Stimulated activated CD4-positive, alpha-beta T cell treated with anti-CD3 and anti-CD28 coated beads, Interleukin-12 subunit alpha, Interleukin-12 subunit beta, amount 100 ng/mL, for 24 hours (primary cell): ENCODE data around the gene RIPK1.
"Not testable (repeated sequence)": the region's sequence is repeated elsewhere in the genome, so short reads cannot be mapped to it uniquely, and the experiment has no call there.

Experiments used
- DNase-seq, 2 experiments: peaks; one replicate each; pipeline ENCODE4 v3.0.0-alpha.2; 2020; ENCODE audit warnings: low read depth in 2 of 2

RIPK1 gene

DNA sequence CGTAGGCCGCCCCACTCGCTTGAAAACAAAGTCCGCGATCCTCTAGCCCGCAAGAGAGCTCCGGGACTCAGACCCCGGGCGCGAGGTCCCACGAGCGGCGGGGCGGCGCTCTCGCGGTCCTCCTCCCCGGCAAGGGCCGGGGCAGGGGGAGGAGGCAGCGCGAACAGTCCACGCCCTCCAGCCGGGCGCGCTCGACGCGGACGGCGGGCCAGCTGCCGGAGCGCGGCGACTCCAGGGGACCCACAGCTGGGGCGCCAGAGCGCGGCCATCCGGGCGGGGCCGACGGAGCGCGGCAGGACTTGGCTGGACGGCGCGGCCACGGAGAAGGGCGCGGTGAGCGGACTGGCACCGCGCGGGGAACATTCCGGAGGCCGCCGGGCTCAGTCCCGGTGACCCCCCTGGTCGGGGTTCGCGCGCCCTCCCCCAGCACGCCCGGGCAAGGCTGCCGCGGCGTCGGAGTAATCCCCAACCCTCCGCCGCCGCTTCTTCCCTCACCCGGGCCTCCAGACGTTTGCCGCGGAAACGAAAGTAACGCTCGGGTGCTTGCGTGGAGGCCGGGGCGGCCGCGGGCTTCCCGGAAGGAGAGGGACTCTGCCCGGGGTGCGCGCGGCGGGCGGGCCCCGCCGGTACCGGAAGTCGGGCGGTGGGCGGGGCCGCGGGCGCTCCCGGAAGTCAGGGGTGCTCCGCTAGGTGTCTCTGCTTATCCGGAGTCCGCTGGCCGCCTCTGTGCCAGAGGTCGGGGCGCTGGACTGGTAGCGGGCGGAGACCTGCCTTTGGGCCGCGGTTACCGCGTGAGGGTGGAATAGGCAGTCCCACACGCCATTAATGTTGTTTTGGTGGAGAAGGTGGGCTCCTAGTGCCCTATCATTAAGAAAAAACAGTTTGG is at the start of gene RIPK1:
RIPK1 (plus strand) TSS at position 166 of the 886 bp plus-strand sequence. CDS start 8,330 bp downstream, outside the sequence.
- DNase-seq, result peak; percentile 88 to 92

- no peak for DNase-seq
Observed at GRCh38 chr6:3019065-3019464, 49.2 kb upstream of the RIPK1 start.

- DNase-seq, result no peak
Observed at GRCh38 chr6:3019749-3020320, 48.5 kb upstream of the RIPK1 start.

DNA sequence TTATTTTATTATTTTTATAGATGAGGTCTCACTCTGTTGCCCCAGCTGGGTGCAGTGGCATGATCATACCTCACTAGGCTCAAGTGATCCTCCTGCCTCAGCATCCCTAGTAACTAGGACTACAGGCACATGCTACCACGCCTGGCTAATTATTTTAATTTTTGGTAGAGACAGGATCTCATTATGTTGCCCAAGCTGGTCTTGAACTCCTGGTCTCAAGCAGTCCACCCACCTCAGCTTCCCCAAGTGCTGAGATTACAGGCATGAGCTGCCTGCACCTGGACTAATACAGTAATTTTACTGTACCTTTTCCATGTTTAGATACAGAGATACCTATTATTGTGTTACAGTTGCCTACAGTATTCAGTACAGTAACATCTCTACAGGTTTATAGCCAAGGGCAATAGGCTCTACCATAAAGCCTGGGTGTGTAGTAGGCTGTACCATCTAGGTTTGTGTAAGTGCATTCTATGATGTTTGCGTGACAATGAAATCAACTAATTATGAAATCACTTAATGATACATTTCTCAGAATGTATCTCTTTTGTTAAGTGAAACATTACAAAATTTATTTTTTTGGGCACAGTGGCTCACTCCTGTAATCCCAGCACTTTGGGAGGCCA is 47.2 kb upstream of the RIPK1 start:
- not testable (repeated sequence) for DNase-seq

GRCh38 chr6:3022765-3023662 is 45.3 kb upstream of the RIPK1 start:
- no peak for DNase-seq

GRCh38 chr6:3023663-3024483 is 44.4 kb upstream of the RIPK1 start:
- DNase-seq, result peak; percentile 82 to 88

DNA sequence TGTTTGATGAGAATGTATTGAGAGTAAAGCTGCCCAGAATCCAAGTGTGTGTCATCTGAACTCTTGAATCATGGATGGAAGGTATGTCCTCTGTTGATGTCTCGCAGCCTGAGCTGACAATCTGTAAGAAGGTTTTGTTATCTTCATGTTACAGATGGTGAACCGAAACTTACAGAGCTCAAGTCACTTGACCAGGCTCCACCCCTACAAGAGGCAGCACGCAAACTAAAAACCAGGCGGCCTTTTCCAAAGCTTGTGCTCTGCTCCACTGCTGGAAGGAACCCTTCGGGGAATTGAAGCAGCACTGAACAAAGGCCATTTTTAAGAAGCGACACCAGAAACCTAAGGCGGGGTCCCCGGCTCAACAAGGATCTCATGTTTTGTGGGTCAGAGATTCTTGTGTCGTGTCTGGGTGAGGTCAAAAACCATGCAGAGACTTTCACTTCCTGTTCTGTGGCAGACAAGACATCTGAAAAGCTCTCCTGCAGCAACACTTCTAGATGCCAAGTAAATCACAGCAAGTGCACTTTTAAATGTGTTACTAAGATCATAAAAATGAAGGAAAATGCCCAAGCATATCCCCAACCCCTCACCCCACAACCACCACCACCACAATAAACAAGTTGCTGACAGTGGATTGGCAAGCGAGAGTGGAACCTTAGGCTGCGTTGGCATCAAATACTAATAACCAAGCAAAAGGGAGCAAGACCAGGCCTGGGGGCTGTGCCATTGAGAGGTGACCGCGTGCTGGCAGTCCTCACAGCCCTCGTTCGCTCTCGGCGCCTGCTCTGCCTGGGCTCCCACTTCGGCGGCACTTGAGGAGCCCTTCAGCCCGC is 41.3 kb upstream of the RIPK1 start:
- DNase-seq, result peak in 1 of 2 experiments; percentile 1

DNA sequence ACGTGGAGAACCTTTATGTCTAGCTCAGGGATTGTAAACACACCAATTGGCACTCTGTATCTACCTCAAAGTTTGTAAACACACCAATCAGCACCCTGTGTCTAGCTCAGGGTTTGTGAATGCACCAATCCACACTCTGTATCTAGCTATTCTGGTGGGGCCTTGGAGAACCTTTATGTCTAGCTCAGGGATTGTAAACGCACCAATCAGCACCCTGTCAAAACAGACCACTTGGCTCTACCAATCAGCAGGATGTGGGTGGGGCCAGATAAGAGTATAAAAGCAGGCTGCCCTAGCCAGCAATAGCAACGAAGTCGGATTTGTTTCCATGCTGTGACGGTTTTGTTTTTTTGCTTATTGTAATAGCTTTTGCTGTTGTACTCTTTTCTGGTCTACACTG is 40.1 kb upstream of the RIPK1 start:
- DNase-seq, result not testable (repeated sequence)

DNA sequence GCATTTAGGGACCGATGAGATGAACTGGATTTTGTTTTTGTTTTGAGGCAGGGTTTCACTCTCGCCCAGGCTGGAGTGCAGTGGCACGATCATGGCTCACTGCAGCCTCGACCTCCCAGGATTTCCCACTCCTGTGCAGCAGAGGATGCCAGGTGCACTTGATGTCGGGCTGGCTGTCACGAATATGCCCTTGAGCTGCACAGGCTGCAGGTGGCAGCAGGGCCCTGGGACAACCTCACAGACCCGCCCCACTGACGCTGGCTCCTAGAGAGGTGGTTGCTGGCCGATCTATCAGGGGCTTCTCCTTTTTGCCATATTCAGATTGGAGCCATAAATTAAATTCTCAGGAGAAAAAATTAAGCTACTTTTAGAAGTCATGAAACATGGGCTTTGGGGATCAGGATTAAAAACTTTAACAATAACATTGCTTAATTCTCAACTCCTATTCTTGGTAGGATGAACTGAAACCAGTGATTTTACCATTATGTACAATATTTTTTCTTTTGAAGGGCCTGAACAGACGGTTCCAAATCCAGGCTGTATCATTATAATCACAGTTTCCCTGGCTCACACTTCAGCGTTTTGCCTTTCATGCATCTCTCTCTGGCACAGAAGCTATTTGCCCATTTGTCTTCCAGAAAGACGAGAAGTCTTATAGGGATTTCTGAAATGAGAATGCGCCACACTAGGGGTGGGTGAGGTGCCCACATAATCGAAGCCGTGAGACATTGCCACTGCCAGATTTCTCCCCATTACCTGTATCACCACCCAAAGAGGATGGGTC is 36.2 kb upstream of the RIPK1 start:
- no peak for DNase-seq

- DNase-seq, result no peak
Observed at GRCh38 chr6:3032986-3033385, 35.3 kb upstream of the RIPK1 start.

GRCh38 chr6:3033652-3034051 is 34.6 kb upstream of the RIPK1 start:
- no peak for DNase-seq

- no peak for DNase-seq
Observed at GRCh38 chr6:3035397-3035796, 32.9 kb upstream of the RIPK1 start.

- DNase-seq, result no peak
Observed at GRCh38 chr6:3036861-3037637, 31.2 kb upstream of the RIPK1 start.

DNA sequence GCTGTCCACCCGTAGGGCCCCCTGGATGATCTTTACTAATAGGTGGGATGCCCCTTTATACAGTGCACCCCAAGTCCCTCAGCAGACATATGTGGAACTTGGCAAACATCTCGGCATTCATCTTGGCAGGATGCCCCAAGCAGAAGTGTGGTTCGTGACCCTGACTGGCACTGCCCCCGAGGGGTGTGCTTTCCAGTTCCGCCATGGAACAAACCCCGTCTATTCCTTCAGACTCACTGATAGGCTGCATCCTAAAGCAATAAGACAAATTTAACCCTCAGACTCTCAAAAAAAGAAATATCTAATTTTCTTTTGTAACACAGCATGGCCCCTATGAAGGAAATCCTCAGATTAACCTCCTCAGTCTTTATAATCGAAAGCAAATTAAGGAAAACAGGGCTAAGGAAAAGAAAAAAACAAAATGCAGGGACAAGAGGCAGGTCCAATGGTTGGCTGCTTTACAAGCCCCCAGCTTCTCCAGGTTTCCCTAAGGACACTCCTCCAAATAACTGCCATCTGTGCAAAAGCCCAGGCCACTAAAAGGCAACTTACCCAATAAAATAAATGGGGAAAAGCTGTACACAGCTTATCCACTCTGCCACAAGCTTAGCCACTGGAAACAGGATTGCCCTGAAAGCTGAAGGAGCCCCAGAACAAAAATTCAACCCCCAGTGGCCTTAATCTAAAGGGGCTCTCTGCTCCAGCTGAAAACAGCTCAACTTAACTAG is 30.5 kb upstream of the RIPK1 start:
- no peak for DNase-seq

- DNase-seq, result no peak
Observed at GRCh38 chr6:3039384-3039783, 28.9 kb upstream of the RIPK1 start.

GRCh38 chr6:3041147-3041546 is 27.1 kb upstream of the RIPK1 start:
- DNase-seq, result no peak

- no peak for DNase-seq
Observed at GRCh38 chr6:3041606-3042005, 26.7 kb upstream of the RIPK1 start.

DNA sequence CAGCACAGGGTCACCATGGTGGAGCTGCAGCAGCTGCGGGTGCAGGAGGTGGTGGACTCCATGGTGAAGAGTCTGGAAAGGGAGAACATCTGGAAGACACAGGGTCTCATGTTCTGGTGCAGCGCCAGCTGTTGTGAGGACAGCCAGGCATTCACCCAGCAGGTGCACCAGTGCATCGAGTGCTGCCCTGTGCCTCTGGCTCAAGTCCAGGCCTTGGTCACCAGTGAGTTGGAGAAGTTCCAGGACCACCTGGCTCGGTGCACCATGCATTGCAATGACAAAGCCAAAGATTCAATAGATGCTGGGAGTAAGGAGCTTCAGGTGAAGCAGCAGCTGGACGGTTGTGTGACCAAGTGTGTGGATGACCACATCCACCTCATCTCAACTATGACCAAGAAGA is 22.9 kb upstream of the RIPK1 start:
- DNase-seq, result no peak
